NCI-H146 treated with DMSO at 0.1 percent for 48 hours (cell line): ENCODE measurements around the gene NR6A1.

Experiments used
- DNase-seq: peaks from one replicate; lab custom pipeline; 2025; ENCODE audit not compliant: unreplicated experiment; lab: John Stamatoyannopoulos, UW

The NR6A1 gene

GRCh38 chr9:124495126-124496074 lies 275.7 kb downstream of the NR6A1 start:
- DNase-seq: no peak

- no peak for DNase-seq
These were observed 277.2 kb downstream of the NR6A1 start for GRCh38 chr9:124493794-124494479.

- DNase-seq: no peak
These were observed 277.9 kb downstream of the NR6A1 start for GRCh38 chr9:124493218-124493617.

- no peak for DNase-seq
These were observed 278.3 kb downstream of the NR6A1 start for GRCh38 chr9:124492818-124493217.

- no peak for DNase-seq
These were observed 279.8 kb downstream of the NR6A1 start for GRCh38 chr9:124491049-124491975.

- DNase-seq: no peak
These were observed 281.1 kb downstream of the NR6A1 start for GRCh38 chr9:124490004-124490403.

- DNase-seq: no peak
These were observed 281.9 kb downstream of the NR6A1 start for GRCh38 chr9:124489222-124489621.

- no peak for DNase-seq
These were observed 282.4 kb downstream of the NR6A1 start for GRCh38 chr9:124488641-124489210.

- DNase-seq: no peak
These were observed 283.6 kb downstream of the NR6A1 start for GRCh38 chr9:124487260-124488182.

- no peak for DNase-seq
These were observed 284.3 kb downstream of the NR6A1 start for GRCh38 chr9:124486778-124487259.

GRCh38 chr9:124485936-124486335 lies 285.2 kb downstream of the NR6A1 start:
- DNase-seq: no peak

GRCh38 chr9:124485201-124485600 lies 285.9 kb downstream of the NR6A1 start:
- no peak for DNase-seq

- DNase-seq: no peak
These were observed 287.6 kb downstream of the NR6A1 start for GRCh38 chr9:124483481-124483880.

GRCh38 chr9:124482431-124483031 lies 288.6 kb downstream of the NR6A1 start:
- no peak for DNase-seq

- no peak for DNase-seq
These were observed 290.0 kb downstream of the NR6A1 start for GRCh38 chr9:124481115-124481514.

- peak; percentile 9 for DNase-seq
These were observed 290.5 kb downstream of the NR6A1 start for GRCh38 chr9:124480621-124480981.

GRCh38 chr9:124479947-124480620 lies 291.0 kb downstream of the NR6A1 start:
- DNase-seq: no peak

GRCh38 chr9:124479371-124479770 lies 291.7 kb downstream of the NR6A1 start:
- DNase-seq: no peak

- no peak for DNase-seq
These were observed 292.8 kb downstream of the NR6A1 start for GRCh38 chr9:124478354-124478753.
